Smooth muscle cell (in vitro differentiated cells): ENCODE measurements around the gene FLT3. TPM values are rescaled to one million over a fixed set of nuclear protein-coding genes. Genes with fewer than 3 reads are reported as not detected.

Experiments used
- DNase-seq: peaks from one replicate; lab custom pipeline; 2025; ENCODE audit not compliant: unreplicated experiment; lab: John Stamatoyannopoulos, UW
- H2AFZ ChIP-seq: fragments of 200-600 bp; sonication (generic); 2 replicates; pipeline ENCODE4 v1.6.0; 2016; ENCODE audit warnings: antibody characterized with exemption, low read depth, mild to moderate bottlenecking
- H3F3A ChIP-seq: fragments of 200-600 bp; sonication (generic); 2 replicates; pipeline ENCODE4 v1.6.0; 2017; ENCODE audit warnings: antibody characterized with exemption, low read depth
- H3K27ac ChIP-seq: fragments of 200-600 bp; sonication (generic); 2 replicates; pipeline ENCODE4 v1.5.1; 2016; ENCODE audit warnings: low read depth, mild to moderate bottlenecking
- H3K27me3 ChIP-seq: fragments of 200-600 bp; sonication (generic); 2 replicates; pipeline ENCODE4 v1.6.1; 2016; ENCODE audit warnings: low read depth, mild to moderate bottlenecking
- H3K36me3 ChIP-seq: fragments of 200-600 bp; sonication (generic); 2 replicates; pipeline ENCODE4 v1.5.1; 2016; ENCODE audit warnings: low read depth
- H3K4me1 ChIP-seq: fragments of 200-600 bp; sonication (generic); 2 replicates; pipeline ENCODE4 v1.5.1; 2016; ENCODE audit warnings: low read depth
- H3K4me2 ChIP-seq: fragments of 200-600 bp; sonication (generic); 2 replicates; pipeline ENCODE4 v1.6.0; 2016; ENCODE audit warnings: mild to moderate bottlenecking
- H3K4me3 ChIP-seq: fragments of 200-600 bp; sonication (generic); 2 replicates; pipeline ENCODE4 v1.5.1; 2016; ENCODE audit warnings: mild to moderate bottlenecking
- H3K79me2 ChIP-seq: fragments of 200-600 bp; sonication (generic); 2 replicates; pipeline ENCODE4 v1.6.0; 2016; ENCODE audit warnings: low read depth, mild to moderate bottlenecking
- H3K9ac ChIP-seq: fragments of 200-600 bp; sonication (generic); 2 replicates; pipeline ENCODE4 v1.6.0; 2016; ENCODE audit warnings: low read depth
- H3K9me3 ChIP-seq: fragments of 200-600 bp; sonication (generic); replicated peaks from 2 replicates; pipeline ENCODE4 v1.5.1; 2016; ENCODE audit warnings: low read depth
- H4K20me1 ChIP-seq: fragments of 200-600 bp; sonication (generic); 2 replicates; pipeline ENCODE4 v1.6.0; 2016; ENCODE audit warnings: low read depth
- WGBS: methylation state at CpG from one replicate; pipeline ENCODE4 v1.1.7; 2016; ENCODE audit warnings: low lambda C conversion rate; 5-methylcytosine and 5-hydroxymethylcytosine counted together
- polyA plus RNA-seq: library from polyadenylated mRNA; unstranded; fragments of >200 nt; fragmentation: Nextera tagmentation; extraction: Ambion mirVana; gene quantifications from 2 replicates; pipeline ENCODE4 v1.2.1, GENCODE V29; 2016
- total RNA-seq: library from RNA; depleted of rRNA; stranded (reverse); fragments of >200 nt; gene quantifications from 2 replicates; pipeline ENCODE4 v1.2.3, GENCODE V29; 2014
- TF ChIP-seq, protein P1 (sequence below): fragments of 200-600 bp; sonication (generic); IDR thresholded peaks from 2 replicates; pipeline ENCODE4 v1.5.1; 2017; ENCODE audit warnings: borderline replicate concordance, mild to moderate bottlenecking, antibody characterized with exemption; ENCODE audit not compliant: insufficient read depth, poor library complexity, severe bottlenecking

The FLT3 gene
- total and polyA plus RNA-seq, 2 experiments from 2014 or later = not detected

DNA sequence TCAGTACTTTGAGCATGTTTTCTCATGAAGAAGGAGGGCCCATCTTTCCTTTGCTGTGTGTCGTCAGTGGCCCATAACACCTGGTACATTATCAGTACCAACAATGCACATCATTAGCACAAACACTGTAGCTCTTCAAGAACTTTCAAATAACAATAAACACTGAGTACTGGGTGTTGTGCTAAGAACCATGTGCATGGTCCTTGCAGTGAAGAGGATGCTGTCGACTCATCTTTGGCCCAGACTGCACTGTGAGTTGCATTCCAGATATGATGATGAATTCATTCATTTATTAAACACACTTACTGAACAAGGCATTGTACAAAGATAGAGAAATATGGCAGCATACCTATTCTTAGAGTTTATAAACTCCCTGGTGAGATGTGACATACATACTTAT lies 55.8 kb downstream of the FLT3 start:
- H3K36me3 ChIP-seq = no peaks in the 10 kb centered on the region
- no peak overlapping the region for H3K4me2 ChIP-seq
- no peak overlapping the region for H3K9ac ChIP-seq
- H3K27me3 ChIP-seq = peaks cover 7% of the 10 kb centered on the region
- H3K79me2 ChIP-seq = no peaks in the 10 kb centered on the region
- no peak overlapping the region for H3K27ac ChIP-seq
- no peak overlapping the region for H3K4me3 ChIP-seq
- DNase-seq = no peak
- peaks cover 4% of the 10 kb centered on the region for H3K4me1 ChIP-seq
- H4K20me1 ChIP-seq = no peaks in the 10 kb centered on the region
- H3K9me3 ChIP-seq = no peaks in the 10 kb centered on the region
- WGBS = 87% methylated on average over 2 of the region's 2 CpGs
- H3F3A ChIP-seq = no peaks in the 10 kb centered on the region
- no peak overlapping the region for H2AFZ ChIP-seq
- TF ChIP-seq, protein P1, sequence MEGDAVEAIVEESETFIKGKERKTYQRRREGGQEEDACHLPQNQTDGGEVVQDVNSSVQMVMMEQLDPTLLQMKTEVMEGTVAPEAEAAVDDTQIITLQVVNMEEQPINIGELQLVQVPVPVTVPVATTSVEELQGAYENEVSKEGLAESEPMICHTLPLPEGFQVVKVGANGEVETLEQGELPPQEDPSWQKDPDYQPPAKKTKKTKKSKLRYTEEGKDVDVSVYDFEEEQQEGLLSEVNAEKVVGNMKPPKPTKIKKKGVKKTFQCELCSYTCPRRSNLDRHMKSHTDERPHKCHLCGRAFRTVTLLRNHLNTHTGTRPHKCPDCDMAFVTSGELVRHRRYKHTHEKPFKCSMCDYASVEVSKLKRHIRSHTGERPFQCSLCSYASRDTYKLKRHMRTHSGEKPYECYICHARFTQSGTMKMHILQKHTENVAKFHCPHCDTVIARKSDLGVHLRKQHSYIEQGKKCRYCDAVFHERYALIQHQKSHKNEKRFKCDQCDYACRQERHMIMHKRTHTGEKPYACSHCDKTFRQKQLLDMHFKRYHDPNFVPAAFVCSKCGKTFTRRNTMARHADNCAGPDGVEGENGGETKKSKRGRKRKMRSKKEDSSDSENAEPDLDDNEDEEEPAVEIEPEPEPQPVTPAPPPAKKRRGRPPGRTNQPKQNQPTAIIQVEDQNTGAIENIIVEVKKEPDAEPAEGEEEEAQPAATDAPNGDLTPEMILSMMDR = no peak

DNA sequence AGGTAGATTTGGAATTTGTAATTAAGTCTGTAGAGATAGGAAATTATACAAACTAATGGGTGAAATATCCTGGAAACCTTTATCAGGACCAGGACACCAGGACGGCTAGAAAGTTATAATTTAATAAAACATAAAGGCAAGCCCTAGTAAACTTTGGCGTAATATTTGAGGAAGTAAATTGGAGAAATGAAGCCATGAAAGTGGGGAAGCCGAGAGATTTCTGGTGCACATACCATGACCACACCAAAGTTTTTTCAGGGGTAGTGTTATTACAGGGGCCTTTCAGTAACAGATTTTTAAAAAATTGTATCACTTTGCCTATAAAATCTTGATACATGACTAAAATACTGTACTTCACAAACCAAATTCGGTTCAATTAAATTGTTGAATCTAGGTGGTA lies 57.2 kb downstream of the FLT3 start:
- TF ChIP-seq, protein P1 = no peak
- Histone ChIP-seq H3K9me3 (no peaks in the 10 kb centered on the region), H3K4me3 (no peak overlapping the region), H3F3A (no peaks in the 10 kb centered on the region), H3K4me1 (peaks cover 4% of the 10 kb centered on the region), H3K27ac (no peak overlapping the region), H3K79me2 (no peaks in the 10 kb centered on the region), H2AFZ (no peak overlapping the region), H3K36me3 (no peaks in the 10 kb centered on the region), H3K27me3 (no peaks in the 10 kb centered on the region), H3K4me2 (no peak overlapping the region), H4K20me1 (no peaks in the 10 kb centered on the region), H3K9ac (no peak overlapping the region)
- 94% methylated on average over 4 of the region's 4 CpGs for WGBS
- DNase-seq = no peak

DNA sequence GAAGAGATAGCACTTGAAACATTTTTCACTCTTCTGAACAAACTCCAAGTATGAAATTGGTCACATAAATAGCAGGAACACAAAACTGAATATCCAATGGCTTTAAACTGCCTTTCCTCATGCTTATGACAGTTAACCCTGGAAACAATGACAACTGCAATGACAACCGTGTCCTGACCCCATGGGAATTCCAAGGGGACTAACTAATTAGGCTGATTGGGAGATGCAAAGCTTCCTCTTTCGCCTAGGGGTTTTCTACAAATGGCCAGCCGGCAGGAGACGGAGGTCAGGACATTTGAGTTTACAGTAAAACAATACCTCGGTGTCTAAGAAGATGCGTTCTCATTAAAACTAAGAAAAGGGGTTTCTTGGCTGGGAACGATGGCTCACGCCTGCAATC lies 58.9 kb downstream of the FLT3 start:
- no peak for DNase-seq
- Histone ChIP-seq H3K4me1 (peaks cover 4% of the 10 kb centered on the region), H3K4me3 (no peak overlapping the region), H3K27me3 (no peaks in the 10 kb centered on the region), H3F3A (no peaks in the 10 kb centered on the region), H2AFZ (no peak overlapping the region), H3K27ac (no peak overlapping the region), H3K4me2 (no peak overlapping the region), H3K9me3 (no peaks in the 10 kb centered on the region), H4K20me1 (no peaks in the 10 kb centered on the region), H3K79me2 (no peaks in the 10 kb centered on the region), H3K36me3 (no peaks in the 10 kb centered on the region), H3K9ac (no peak overlapping the region)
- TF ChIP-seq, protein P1 = no peak
- WGBS = 82% methylated on average over 8 of the region's 8 CpGs

DNA sequence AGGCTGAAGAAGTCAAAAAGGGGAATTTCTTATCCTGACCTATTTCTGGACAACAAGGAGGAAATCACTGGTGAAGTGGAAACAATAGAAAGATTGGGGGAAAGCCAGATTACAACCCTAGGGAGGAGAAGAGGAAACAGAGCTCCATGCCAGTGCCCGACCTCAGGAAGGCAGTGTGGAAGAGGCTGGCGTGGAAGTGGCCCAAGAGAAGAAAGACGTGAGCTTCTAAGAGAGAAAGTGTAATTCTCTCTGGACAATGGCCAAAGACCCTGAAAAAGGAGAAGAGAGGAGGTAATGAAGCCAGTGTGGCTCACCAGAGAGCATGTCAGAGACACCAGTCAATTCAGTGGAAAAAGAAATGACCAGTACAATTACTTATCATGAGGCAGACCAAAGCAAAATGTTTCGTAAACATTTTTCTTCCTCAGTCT lies 59.3 kb downstream of the FLT3 start:
- DNase-seq = no peak
- TF ChIP-seq, protein P1 = no peak
- H3K27me3 ChIP-seq = no peaks in the 10 kb centered on the region
- no peaks in the 10 kb centered on the region for H3F3A ChIP-seq
- H3K4me3 ChIP-seq = no peak overlapping the region
- H4K20me1 ChIP-seq = no peaks in the 10 kb centered on the region
- H3K4me2 ChIP-seq = no peak overlapping the region
- H2AFZ ChIP-seq = no peak overlapping the region
- H3K36me3 ChIP-seq = no peaks in the 10 kb centered on the region
- no peaks in the 10 kb centered on the region for H3K9me3 ChIP-seq
- H3K79me2 ChIP-seq = no peaks in the 10 kb centered on the region
- no peak overlapping the region for H3K27ac ChIP-seq
- H3K9ac ChIP-seq = no peak overlapping the region
- peaks cover under 1% of the 10 kb centered on the region for H3K4me1 ChIP-seq
- WGBS = 97% methylated on average over 4 of the region's 4 CpGs
